GM23248 (cell line): ENCODE results near the gene STAG3.

ENCODE experiments used
- EZH2 ChIP-seq: fragments of 200-600 bp; sonication (generic); IDR thresholded peaks from 2 replicates; pipeline ENCODE4 v1.6.1; 2018; ENCODE audit warnings: antibody characterized with exemption, mild to moderate bottlenecking; ENCODE audit not compliant: insufficient read depth, poor library complexity, severe bottlenecking
- EZH2phosphoT487 ChIP-seq: fragments of 200-600 bp; sonication (generic); IDR thresholded peaks from 2 replicates; pipeline ENCODE4 v1.6.1; 2018; ENCODE audit warnings: antibody characterized with exemption, moderate library complexity, mild to moderate bottlenecking, low read depth; ENCODE audit not compliant: insufficient read depth

DNA sequence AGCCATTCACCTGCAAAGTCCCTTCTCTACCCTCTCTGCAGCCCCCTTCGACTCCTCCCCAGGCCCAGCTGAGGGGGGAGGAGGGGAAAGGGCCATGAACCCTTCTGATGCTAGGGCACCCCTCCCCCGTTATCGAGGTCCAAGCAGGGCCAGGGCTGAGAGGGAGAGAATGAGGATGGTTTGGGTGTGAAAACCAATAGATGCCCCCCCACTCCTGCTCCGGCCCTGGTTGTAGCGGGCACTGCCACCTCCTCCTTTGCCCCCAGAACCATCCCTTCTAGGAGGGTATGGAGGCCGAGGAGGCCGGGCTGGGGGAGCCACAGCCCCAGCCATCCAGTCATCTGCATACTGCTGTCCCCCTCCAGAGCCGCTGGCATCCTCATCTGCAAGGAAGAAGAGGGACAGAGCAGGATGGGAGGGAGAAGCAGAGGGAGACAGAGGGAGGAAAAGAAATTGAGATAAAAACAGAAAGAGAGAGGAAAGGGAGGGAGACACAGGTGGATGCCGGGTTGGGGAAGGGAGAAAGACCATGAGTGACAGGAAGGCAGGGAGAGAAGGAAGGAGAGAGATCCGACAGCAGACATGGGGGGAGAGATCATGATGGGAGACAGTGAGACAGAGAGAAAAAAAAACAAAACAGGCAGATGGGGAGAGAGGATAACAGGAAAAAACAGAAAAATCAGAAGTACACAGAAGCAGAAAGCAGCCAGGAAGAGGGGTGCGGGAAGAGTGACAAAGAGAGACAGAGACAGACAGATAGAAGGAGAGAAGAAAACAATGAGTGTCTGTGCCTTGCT is 7.4 kb upstream of the STAG3 start:
- no peak for TF ChIP-seq EZH2
- TF ChIP-seq EZH2phosphoT487 = no peak
